G401 (cell line): Measurements from ENCODE around the gene BTG2. TPM values are rescaled to one million over a fixed set of nuclear protein-coding genes. Genes with fewer than 3 reads are reported as not detected.

Source experiments
- DNase-seq: peaks from one replicate; pipeline ENCODE4 v3.0.0-alpha.2; 2015; ENCODE audit warnings: low spot score
- in situ Hi-C: cut with HindIII; loops from 2 replicates; pipeline ENCODE4 v1.10.0; 2016; ENCODE audit warnings: low sequenced_read_pairs, mixed read lengths
- total RNA-seq: library from RNA; depleted of rRNA; stranded (reverse); fragments of >200 nt; shearing (Covaris generic); gene quantifications from 2 replicates; pipeline ENCODE4 v1.2.3, GENCODE V29; 2014; rRNA removed

The BTG2 gene
- total RNA-seq, 1 experiment from 2014 or later, result 12.7 TPM

GRCh38 chr1:203359010-203359571 is 53.8 kb downstream of the BTG2 start:
- in situ Hi-C loops, result loop anchor here (25.0 kb wide), 2 partner anchors 97 to 103 kb away; no protein-coding TSS in a partner anchor
- no peak for DNase-seq

Other genes starting within 250 kb of the BTG2 start
- not detected in 2 replicates for gene MYOG, start 219.5 kb upstream of the BTG2 start, total RNA-seq
- gene ADORA1, start 177.8 kb upstream of the BTG2 start, total RNA-seq, result 8.4 and 13.2 TPM in 2 replicates
- gene MYBPH, start 129.7 kb upstream of the BTG2 start, total RNA-seq, result 0.47 TPM in 1 of 2 replicates, not detected in the other
- 1.3 TPM in 1 of 2 replicates, not detected in the other for gene CHI3L1, start 118.8 kb upstream of the BTG2 start, total RNA-seq
- not detected in 2 replicates for gene CHIT1, start 75.8 kb upstream of the BTG2 start, total RNA-seq
- not detected in 2 replicates for gene FMOD, start 45.6 kb downstream of the BTG2 start, total RNA-seq
- gene PRELP, start 170.3 kb downstream of the BTG2 start, total RNA-seq, result not detected in 2 replicates
- not detected in 2 replicates for gene OPTC, start 188.6 kb downstream of the BTG2 start, total RNA-seq